B cell (primary cell): Measurements from ENCODE around the gene GGACT. TPM values are rescaled to one million over a fixed set of nuclear protein-coding genes. Genes with fewer than 3 reads are reported as not detected.

Experiments used
- ATAC-seq: fragments of 200-7000 bp; cut with Tn5 transposase; one replicate; pipeline ENCODE4 v1.10.0; 2021; ENCODE audit warnings: low read depth, mild to moderate bottlenecking, moderate number of reproducible peaks, moderate library complexity
- CTCF ChIA-PET: fragments of 350-600 bp; sonication (Branson Sonifier 250); formaldehyde crosslinking; loops from one replicate; lab custom pipeline; 2021; ENCODE audit warnings: antibody characterized with exemption, inconsistent platforms; lab: Charles Lee
- POLR2A ChIA-PET: fragments of 350-600 bp; sonication (Branson Sonifier 250); formaldehyde crosslinking; loops from one replicate; lab custom pipeline; 2021; ENCODE audit warnings: antibody characterized with exemption; lab: Charles Lee
- DNase-seq: peaks from one replicate; pipeline ENCODE4 v3.0.0; 2013
- H2AFZ ChIP-seq: 2 replicates; pipeline ENCODE4 v1.6.1; 2012; ENCODE audit warnings: mild to moderate bottlenecking, low read depth, low read length; ENCODE audit not compliant: insufficient read depth, poor library complexity, severe bottlenecking
- H3K27ac ChIP-seq, 2 donors: 1 replicate in 1 of 2; 2 replicates in 1 of 2; pipeline ENCODE4 v1.5.1; 2012 to 2013; ENCODE audit warnings: low read length in 2 of 2, mild to moderate bottlenecking in 2 of 2, moderate library complexity in 1 of 2
- H3K27me3 ChIP-seq, 4 experiments: fragments of 200-600 bp in 1 of 4; sonication (generic) in 1 of 4; replicated peaks in 1 of 4; 1 replicate in 2 of 4; 2 replicates in 2 of 4; pipeline versions ENCODE4 v1.6.1 to v1.7.0; 2013 to 2016; ENCODE audit warnings: low read length in 3 of 4, mild to moderate bottlenecking in 2 of 4, mixed read lengths in 1 of 4, moderate library complexity in 1 of 4; ENCODE audit not compliant: insufficient read depth in 4 of 4, control insufficient read depth in 3 of 4; ENCODE audit errors: control extremely low read depth in 1 of 4
- H3K36me3 ChIP-seq, 2 experiments: replicated peaks in 1 of 2; 1 replicate in 1 of 2; 2 replicates in 1 of 2; pipeline versions ENCODE4 v1.6.1 to v1.7.1; 2013; ENCODE audit warnings: low read length in 1 of 2; ENCODE audit not compliant: insufficient read depth in 2 of 2, control insufficient read depth in 1 of 2; ENCODE audit errors: control extremely low read depth in 1 of 2, extremely low read depth in 1 of 2
- H3K4me1 ChIP-seq, 2 donors: fragments of 200-600 bp in 1 of 2; sonication (generic) in 1 of 2; 1 replicate in 1 of 2; 2 replicates in 1 of 2; pipeline versions ENCODE4 v1.5.1 to v1.6.1; 2013 to 2017; ENCODE audit warnings: low read length in 2 of 2; ENCODE audit not compliant: control insufficient read depth in 2 of 2, insufficient read depth in 2 of 2
- H3K4me2 ChIP-seq: replicated peaks from 2 replicates; pipeline ENCODE3; 2012; ENCODE audit warnings: mild to moderate bottlenecking, low read depth, low read length; ENCODE audit not compliant: poor library complexity, severe bottlenecking
- H3K4me3 ChIP-seq, 5 experiments: fragments of 200-600 bp in 1 of 5; sonication (generic) in 1 of 5; 1 replicate in 3 of 5; 2 replicates in 2 of 5; pipeline versions ENCODE4 v1.5.1 to v1.7.0; 2011 to 2016; ENCODE audit warnings: low read length in 4 of 5, mild to moderate bottlenecking in 4 of 5, low read depth in 2 of 5, control low read depth in 1 of 5, moderate library complexity in 1 of 5; ENCODE audit not compliant: insufficient read depth in 1 of 5; ENCODE audit errors: control extremely low read depth in 1 of 5, extremely low read depth in 1 of 5
- H3K79me2 ChIP-seq: fragments of 200-600 bp; sonication (generic); one replicate; pipeline ENCODE4 v1.6.0; 2016; ENCODE audit warnings: low read length; ENCODE audit not compliant: control insufficient read depth, insufficient read depth
- H3K9ac ChIP-seq: fragments of 200-600 bp; sonication (generic); 2 replicates; pipeline ENCODE4 v1.6.1; 2017; ENCODE audit warnings: mild to moderate bottlenecking, low read length, moderate library complexity
- H3K9me3 ChIP-seq, 3 donors: one replicate each; pipeline versions ENCODE4 v1.6.1 to v1.7.1; 2013; ENCODE audit warnings: low read length in 2 of 3; ENCODE audit not compliant: control insufficient read depth in 2 of 3, insufficient read depth in 1 of 3; ENCODE audit errors: control extremely low read depth in 1 of 3
- H4K20me1 ChIP-seq: 2 replicates; pipeline ENCODE4 v1.6.0; 2012; ENCODE audit warnings: mild to moderate bottlenecking, low read length; ENCODE audit not compliant: insufficient read depth, control insufficient read depth, poor library complexity, severe bottlenecking
- H3K27ac Mint-ChIP-seq: one replicate; pipeline ENCODE4 v1.8.0; 2021; ENCODE audit warnings: mixed read lengths
- H3K27me3 Mint-ChIP-seq: one replicate; pipeline ENCODE4 v1.8.0; 2021; ENCODE audit warnings: mixed read lengths
- H3K4me1 Mint-ChIP-seq: one replicate; pipeline ENCODE4 v1.8.0; 2021; ENCODE audit warnings: mixed read lengths
- H3K4me3 Mint-ChIP-seq: one replicate; pipeline ENCODE4 v1.8.0; 2021; ENCODE audit warnings: mixed read lengths
- H3K9me3 Mint-ChIP-seq: one replicate; pipeline ENCODE4 v1.8.0; 2022; ENCODE audit warnings: mixed read lengths; ENCODE audit not compliant: insufficient read depth
- CTCF ChIP-seq: fragments of 200-600 bp; IDR thresholded peaks from one replicate; pipeline ENCODE4 v1.8.0; 2022; ENCODE audit warnings: antibody characterized with exemption, mild to moderate bottlenecking
- EZH2 ChIP-seq: IDR thresholded peaks from 2 replicates; pipeline ENCODE4 v1.6.1; 2012; ENCODE audit warnings: borderline replicate concordance, low read depth, mild to moderate bottlenecking, moderate library complexity, low read length; ENCODE audit not compliant: insufficient read depth, poor library complexity, severe bottlenecking
- WGBS: methylation state at CpG from one replicate; pipeline ENCODE4 v1.1.5; 2013; ENCODE audit warnings: missing lambda C conversion rate; ENCODE audit not compliant: insufficient coverage; 5-methylcytosine and 5-hydroxymethylcytosine counted together
- intact Hi-C: fragments of 100-400 bp; cut with micrococcal nuclease; formaldehyde crosslinking; loops from one replicate; pipeline ENCODE4 v1.10.0; 2022
- polyA plus RNA-seq: library from polyadenylated mRNA; depleted of rRNA; stranded (reverse); fragments of >200 nt; gene quantifications from 2 replicates; pipeline ENCODE4 v1.2.3, GENCODE V29; 2012
- total RNA-seq, 2 donors: library from RNA; stranded (reverse); fragments of 120-200 nt in 1 of 2; gene quantifications; 1 replicate in 1 of 2; 2 replicates in 1 of 2; pipeline versions ENCODE4 v1.2.3 to v1.2.4, GENCODE V29; 2013 to 2022

GGACT gene
- total and polyA plus RNA-seq, 2 donors (not counting 1 experiment from before 2014, with no cell fraction given), result 3.2 to 3.5 TPM

- H4K20me1 ChIP-seq, result no peaks in the 10 kb centered on the region
- H3K36me3 ChIP-seq, result no peaks in the 10 kb centered on the region
- 97% methylated on average over 5 of the region's 9 CpGs for WGBS
- H3K4me3 ChIP-seq, result no peak overlapping the region
- Mint-ChIP-seq H3K27me3 (no peaks in the 10 kb centered on the region), H3K4me1 (no peaks in the 10 kb centered on the region), H3K27ac (no peak overlapping the region), H3K9me3 (no peaks in the 10 kb centered on the region), H3K4me3 (no peak overlapping the region)
- no peaks in the 10 kb centered on the region for H3K79me2 ChIP-seq
- ATAC-seq, result no peak
- H3K27me3 ChIP-seq, result no peaks in the 10 kb centered on the region
- no peak overlapping the region for H3K27ac ChIP-seq
- H3K4me1 ChIP-seq, result no peaks in the 10 kb centered on the region
- intact Hi-C loops, result no loop called here
- H2AFZ ChIP-seq, result no peak overlapping the region
- H3K9me3 ChIP-seq, result no peaks in the 10 kb centered on the region
- no peak overlapping the region for H3K9ac ChIP-seq
- no peak for TF ChIP-seq CTCF
- no peak for TF ChIP-seq EZH2
- no peak for DNase-seq
- CTCF ChIA-PET, result interaction anchor here (1.2 kb wide), 1 partner anchor 23 kb away, joined by 3 read pairs; no protein-coding TSS in a partner anchor
- POLR2A ChIA-PET, result no interaction called here
- no peak overlapping the region for H3K4me2 ChIP-seq
Measured at GRCh38 chr13:100549316-100549715, 39.3 kb downstream of the GGACT start.

- intact Hi-C loops, result no loop called here
- no peak for DNase-seq
Measured at GRCh38 chr13:100547791-100548201, 40.8 kb downstream of the GGACT start.

More at GRCh38 chr13:100547791-100548201, 40.8 kb downstream of the GGACT start:
- Histone ChIP-seq H3K36me3 (no peaks in the 10 kb centered on the region), H4K20me1 (no peaks in the 10 kb centered on the region), H2AFZ (no peak overlapping the region), H3K9ac (no peak overlapping the region), H3K9me3 (no peaks in the 10 kb centered on the region), H3K27ac (no peak overlapping the region), H3K27me3 (no peaks in the 10 kb centered on the region), H3K79me2 (no peaks in the 10 kb centered on the region), H3K4me1 (peaks cover under 1 to 2% of the 10 kb centered on the region in 2 donors), H3K4me3 (no peak overlapping the region), H3K4me2 (no peak overlapping the region)
- ATAC-seq, result no peak
- no peak for TF ChIP-seq CTCF
- TF ChIP-seq EZH2, result no peak
- H3K4me3 Mint-ChIP-seq, result no peak overlapping the region
- POLR2A ChIA-PET, result no interaction called here
- H3K27ac Mint-ChIP-seq, result no peak overlapping the region
- peaks cover 2% of the 10 kb centered on the region for H3K4me1 Mint-ChIP-seq
- CTCF ChIA-PET, result no interaction called here
- WGBS, result 97% methylated on average over 9 of the region's 9 CpGs
- no peaks in the 10 kb centered on the region for H3K9me3 Mint-ChIP-seq
- H3K27me3 Mint-ChIP-seq, result no peaks in the 10 kb centered on the region
